ENCODE measurements around the gene GPR176.

GPR176 gene

GRCh38 chr15:39854161-39854560 lies 65.9 kb downstream of the GPR176 start:
- no peak overlapping the region for H3K27ac ChIP-seq (ENCODE audit: low read length, poor library complexity, severe bottlenecking)
- H3K27me3 ChIP-seq (ENCODE audit: control insufficient read depth in 1 of 2, insufficient read depth in 1 of 2, low read length in 2 of 2) = no peaks in the 10 kb centered on the region
- no peak overlapping the region for H4K91ac ChIP-seq (ENCODE audit: low read length)
- H4K8ac ChIP-seq (ENCODE audit: low read length) = no peak overlapping the region
- no peaks in the 10 kb centered on the region for H3K36me3 ChIP-seq (ENCODE audit: control insufficient read depth in 1 of 2, insufficient read depth in 2 of 2, low read depth in 1 of 2, low read length in 2 of 2)
- H2BK120ac ChIP-seq (ENCODE audit: low read depth, low read length) = no peak overlapping the region
- no peak overlapping the region for H2BK15ac ChIP-seq (ENCODE audit: low read depth, poor library complexity, severe bottlenecking)
- H3K4me1 ChIP-seq (ENCODE audit: control insufficient read depth, insufficient read depth, low read depth, low read length) = peaks cover 8% of the 10 kb centered on the region
- no peak overlapping the region for H3K18ac ChIP-seq (ENCODE audit: low read depth in 1 of 2, low read length in 2 of 2)
- peak; percentile 44 for DNase-seq
- H2AK5ac ChIP-seq (ENCODE audit: low read length, severe bottlenecking) = no peak overlapping the region
- H2BK12ac ChIP-seq (ENCODE audit: low read length in 2 of 2) = no peak overlapping the region
- H2BK5ac ChIP-seq (ENCODE audit: low read depth, low read length, poor library complexity, severe bottlenecking) = no peak overlapping the region
- no peak overlapping the region for H3K4ac ChIP-seq (ENCODE audit: low read depth in 1 of 2, low read length in 2 of 2)
- H2AFZ ChIP-seq (ENCODE audit: low read depth, low read length) = no peak overlapping the region
- no peaks in the 10 kb centered on the region for H3K9me3 ChIP-seq (ENCODE audit: control insufficient read depth, low read length)
- no peak overlapping the region for H3K23ac ChIP-seq (ENCODE audit: low read length in 2 of 2)
- H3K9ac ChIP-seq (ENCODE audit: low read length) = no peak overlapping the region
- H3K4me2 ChIP-seq (ENCODE audit: low read length, poor library complexity, severe bottlenecking) = no peak overlapping the region
- no peak overlapping the region for H3K4me3 ChIP-seq (ENCODE audit: insufficient read depth in 1 of 2, low read depth in 1 of 2, low read length in 2 of 2)
- H3K79me1 ChIP-seq (replicated peaks; ENCODE audit: low read length, poor library complexity, severe bottlenecking) = peaks cover 28% of the 10 kb centered on the region
- no peak overlapping the region for H3K14ac ChIP-seq (ENCODE audit: low read length in 2 of 2)

GRCh38 chr15:39852250-39852649 lies 67.8 kb downstream of the GPR176 start:
- peaks cover 5% of the 10 kb centered on the region for H3K4me1 ChIP-seq (ENCODE audit: control insufficient read depth, insufficient read depth, low read depth, low read length)
- no peak overlapping the region for H3K14ac ChIP-seq (ENCODE audit: low read length in 2 of 2)
- 11% methylated on average over 1 of the region's 1 CpG for WGBS
- H2BK12ac ChIP-seq (ENCODE audit: low read length in 2 of 2) = no peak overlapping the region
- no peak overlapping the region for H4K91ac ChIP-seq (ENCODE audit: low read length)
- H3K9ac ChIP-seq (ENCODE audit: low read length) = peak overlapping the region; percentile 68
- no peak overlapping the region for H3K4ac ChIP-seq (ENCODE audit: low read depth in 1 of 2, low read length in 2 of 2)
- H4K8ac ChIP-seq (ENCODE audit: low read length) = no peak overlapping the region
- H3K23ac ChIP-seq (ENCODE audit: low read length in 2 of 2) = no peak overlapping the region
- peak; percentile 82 for DNase-seq
- no peak overlapping the region for H3K18ac ChIP-seq (ENCODE audit: low read depth in 1 of 2, low read length in 2 of 2)
- H3K27ac ChIP-seq (ENCODE audit: low read length, poor library complexity, severe bottlenecking) = no peak overlapping the region
- H3K27me3 ChIP-seq (ENCODE audit: control insufficient read depth in 1 of 2, insufficient read depth in 1 of 2, low read length in 2 of 2) = no peaks in the 10 kb centered on the region
- H3K4me2 ChIP-seq (ENCODE audit: low read length, poor library complexity, severe bottlenecking) = no peak overlapping the region
- H2BK120ac ChIP-seq (ENCODE audit: low read depth, low read length) = no peak overlapping the region
- no peaks in the 10 kb centered on the region for H3K9me3 ChIP-seq (ENCODE audit: control insufficient read depth, low read length)
- peaks cover 23% of the 10 kb centered on the region for H3K79me1 ChIP-seq (replicated peaks; ENCODE audit: low read length, poor library complexity, severe bottlenecking)
- no peaks in the 10 kb centered on the region for H3K36me3 ChIP-seq (ENCODE audit: control insufficient read depth in 1 of 2, insufficient read depth in 2 of 2, low read depth in 1 of 2, low read length in 2 of 2)
- H2AK5ac ChIP-seq (ENCODE audit: low read length, severe bottlenecking) = no peak overlapping the region
- H2AFZ ChIP-seq (ENCODE audit: low read depth, low read length) = no peak overlapping the region
- H2BK15ac ChIP-seq (ENCODE audit: low read depth, poor library complexity, severe bottlenecking) = no peak overlapping the region
- H3K4me3 ChIP-seq (ENCODE audit: insufficient read depth in 1 of 2, low read depth in 1 of 2, low read length in 2 of 2) = no peak overlapping the region
- no peak overlapping the region for H2BK5ac ChIP-seq (ENCODE audit: low read depth, low read length, poor library complexity, severe bottlenecking)

GRCh38 chr15:39851500-39852092 lies 68.5 kb downstream of the GPR176 start:
- peak; percentile 78 for DNase-seq
- Histone ChIP-seq H2AFZ (ENCODE audit: low read depth, low read length) (no peak overlapping the region), H4K91ac (ENCODE audit: low read length) (no peak overlapping the region), H2BK120ac (ENCODE audit: low read depth, low read length) (no peak overlapping the region), H3K27me3 (ENCODE audit: control insufficient read depth in 1 of 2, insufficient read depth in 1 of 2, low read length in 2 of 2) (no peaks in the 10 kb centered on the region), H3K9me3 (ENCODE audit: control insufficient read depth, low read length) (no peaks in the 10 kb centered on the region), H3K27ac (ENCODE audit: low read length, poor library complexity, severe bottlenecking) (no peak overlapping the region), H3K23ac (ENCODE audit: low read length in 2 of 2) (no peak overlapping the region), H4K8ac (ENCODE audit: low read length) (no peak overlapping the region), H3K4ac (ENCODE audit: low read depth in 1 of 2, low read length in 2 of 2) (no peak overlapping the region), H3K4me2 (ENCODE audit: low read length, poor library complexity, severe bottlenecking) (no peak overlapping the region), H3K4me3 (ENCODE audit: insufficient read depth in 1 of 2, low read depth in 1 of 2, low read length in 2 of 2) (peak overlapping the region in 1 of 2 experiments; percentile 1), H3K79me1 (replicated peaks; ENCODE audit: low read length, poor library complexity, severe bottlenecking) (peaks cover 18% of the 10 kb centered on the region), H3K14ac (ENCODE audit: low read length in 2 of 2) (no peak overlapping the region), H2BK5ac (ENCODE audit: low read depth, low read length, poor library complexity, severe bottlenecking) (no peak overlapping the region), H3K36me3 (ENCODE audit: control insufficient read depth in 1 of 2, insufficient read depth in 2 of 2, low read depth in 1 of 2, low read length in 2 of 2) (no peaks in the 10 kb centered on the region), H2BK15ac (ENCODE audit: low read depth, poor library complexity, severe bottlenecking) (no peak overlapping the region), H2BK12ac (ENCODE audit: low read length in 2 of 2) (no peak overlapping the region), H3K4me1 (ENCODE audit: control insufficient read depth, insufficient read depth, low read depth, low read length) (peaks cover 4% of the 10 kb centered on the region), H3K9ac (ENCODE audit: low read length) (peak overlapping the region; percentile 68), H2AK5ac (ENCODE audit: low read length, severe bottlenecking) (peak overlapping the region; percentile 4), H3K18ac (ENCODE audit: low read depth in 1 of 2, low read length in 2 of 2) (no peak overlapping the region)
- 56% methylated on average over 5 of the region's 7 CpGs for WGBS

- Histone ChIP-seq H3K27me3 (ENCODE audit: control insufficient read depth in 1 of 2, insufficient read depth in 1 of 2, low read length in 2 of 2) (no peaks in the 10 kb centered on the region), H3K23ac (ENCODE audit: low read length in 2 of 2) (no peak overlapping the region), H3K4me3 (ENCODE audit: insufficient read depth in 1 of 2, low read depth in 1 of 2, low read length in 2 of 2) (no peak overlapping the region), H2AFZ (ENCODE audit: low read depth, low read length) (no peak overlapping the region), H3K4me1 (ENCODE audit: control insufficient read depth, insufficient read depth, low read depth, low read length) (peaks cover 4% of the 10 kb centered on the region), H3K4me2 (ENCODE audit: low read length, poor library complexity, severe bottlenecking) (no peak overlapping the region), H3K27ac (ENCODE audit: low read length, poor library complexity, severe bottlenecking) (no peak overlapping the region), H2BK15ac (ENCODE audit: low read depth, poor library complexity, severe bottlenecking) (no peak overlapping the region), H3K14ac (ENCODE audit: low read length in 2 of 2) (no peak overlapping the region), H2AK5ac (ENCODE audit: low read length, severe bottlenecking) (no peak overlapping the region), H4K91ac (ENCODE audit: low read length) (no peak overlapping the region), H4K8ac (ENCODE audit: low read length) (no peak overlapping the region), H2BK120ac (ENCODE audit: low read depth, low read length) (no peak overlapping the region), H3K18ac (ENCODE audit: low read depth in 1 of 2, low read length in 2 of 2) (no peak overlapping the region), H2BK5ac (ENCODE audit: low read depth, low read length, poor library complexity, severe bottlenecking) (no peak overlapping the region), H3K9me3 (ENCODE audit: control insufficient read depth, low read length) (no peaks in the 10 kb centered on the region), H2BK12ac (ENCODE audit: low read length in 2 of 2) (no peak overlapping the region), H3K4ac (ENCODE audit: low read depth in 1 of 2, low read length in 2 of 2) (no peak overlapping the region), H3K79me1 (replicated peaks; ENCODE audit: low read length, poor library complexity, severe bottlenecking) (peaks cover 14% of the 10 kb centered on the region), H3K9ac (ENCODE audit: low read length) (no peak overlapping the region), H3K36me3 (ENCODE audit: control insufficient read depth in 1 of 2, insufficient read depth in 2 of 2, low read depth in 1 of 2, low read length in 2 of 2) (no peaks in the 10 kb centered on the region)
- DNase-seq = no peak
- no CpG with 5 or more reads among the region's 1 CpG for WGBS
Observed at GRCh38 chr15:39850436-39850835, 69.6 kb downstream of the GPR176 start.

Data from mesenchymal stem cell (in vitro differentiated cells and primary cell).